Duodenal mucosa (tissue), 2 donors: Measurements from ENCODE around the gene SMARCD2.

ENCODE experiments used
- H3K27ac ChIP-seq: one replicate; pipeline ENCODE4 v1.7.0; 2013; ENCODE audit warnings: low read depth, low read length
- H3K27me3 ChIP-seq, 2 donors: one replicate each; pipeline ENCODE4 v1.7.0; 2013; ENCODE audit warnings: low read length in 2 of 2, control low read depth in 1 of 2; ENCODE audit not compliant: insufficient read depth in 2 of 2, control insufficient read depth in 1 of 2
- H3K36me3 ChIP-seq, 2 donors: one replicate each; pipeline ENCODE4 v1.7.0; 2013; ENCODE audit warnings: low read length in 2 of 2, control low read depth in 1 of 2; ENCODE audit not compliant: insufficient read depth in 2 of 2, control insufficient read depth in 1 of 2
- H3K4me1 ChIP-seq, 2 donors: one replicate each; pipeline ENCODE4 v1.7.0; 2013; ENCODE audit warnings: low read length in 2 of 2, control low read depth in 1 of 2; ENCODE audit not compliant: insufficient read depth in 2 of 2, control insufficient read depth in 1 of 2
- H3K4me3 ChIP-seq, 2 donors: one replicate each; pipeline ENCODE4 v1.7.0; 2013; ENCODE audit warnings: low read length in 2 of 2, low read depth in 1 of 2
- H3K9ac ChIP-seq, 2 donors: one replicate each; pipeline ENCODE4 v1.7.0; 2013; ENCODE audit warnings: low read length in 2 of 2, low read depth in 1 of 2
- H3K9me3 ChIP-seq, 2 donors: one replicate each; pipeline ENCODE4 v1.7.0; 2013; ENCODE audit warnings: low read length in 2 of 2, control low read depth in 1 of 2; ENCODE audit not compliant: control insufficient read depth in 1 of 2

SMARCD2 gene

GRCh38 chr17:63785556-63785955, 56.9 kb downstream of the SMARCD2 start:
- H3K27me3 ChIP-seq = no peaks in the 10 kb centered on the region
- no peak overlapping the region for H3K4me3 ChIP-seq
- H3K36me3 ChIP-seq = peaks cover 17 to 43% of the 10 kb centered on the region in 2 donors
- H3K4me1 ChIP-seq = peaks cover 0 to 1% of the 10 kb centered on the region in 2 donors
- no peaks in the 10 kb centered on the region for H3K9me3 ChIP-seq
- H3K27ac ChIP-seq = no peak overlapping the region
- H3K9ac ChIP-seq = no peak overlapping the region

- Histone ChIP-seq H3K27ac (no peak overlapping the region), H3K27me3 (no peaks in the 10 kb centered on the region), H3K9me3 (no peaks in the 10 kb centered on the region), H3K36me3 (peaks cover 19 to 29% of the 10 kb centered on the region in 2 donors), H3K4me3 (no peak overlapping the region), H3K9ac (no peak overlapping the region), H3K4me1 (peaks cover 0 to 6% of the 10 kb centered on the region in 2 donors)
Observed at GRCh38 chr17:63783522-63783921, 59.0 kb downstream of the SMARCD2 start.
